ENCODE data around the gene ELP4.

Gene ELP4

GRCh38 chr11:31805037-31805628 is 295.6 kb downstream of the ELP4 start:
- no peaks in the 10 kb centered on the region for H3K36me3 ChIP-seq (ENCODE audit: insufficient read depth, low read length)
- H3K9me3 ChIP-seq (ENCODE audit: insufficient read depth, low read depth, low read length) = no peaks in the 10 kb centered on the region
- H3K4me1 ChIP-seq (ENCODE audit: insufficient read depth, low read length, poor library complexity, severe bottlenecking) = no peaks in the 10 kb centered on the region
- H3K27me3 ChIP-seq (ENCODE audit: insufficient read depth, low read length, poor library complexity, severe bottlenecking) = no peaks in the 10 kb centered on the region
- H3K79me2 ChIP-seq (ENCODE audit: insufficient read depth, low read length) = no peaks in the 10 kb centered on the region
- H3K9me2 ChIP-seq (replicated peaks; ENCODE audit: low read depth, low read length) = no peaks in the 10 kb centered on the region
- no peak overlapping the region for H3K9ac ChIP-seq (ENCODE audit: low read depth, low read length, poor library complexity, severe bottlenecking)
- H2AFZ ChIP-seq (ENCODE audit: low read length) = no peak overlapping the region
- H3K4me2 ChIP-seq (ENCODE audit: low read depth, low read length, poor library complexity, severe bottlenecking) = no peak overlapping the region
- H4K20me1 ChIP-seq (ENCODE audit: insufficient read depth, low read length, poor library complexity, severe bottlenecking) = no peaks in the 10 kb centered on the region
- H3K4me3 ChIP-seq (ENCODE audit: low read length, poor library complexity, severe bottlenecking) = no peak overlapping the region
- TF ChIP-seq EZH2phosphoT487 (IDR thresholded peaks at IDR 0.05; ENCODE audit: borderline replicate concordance) = no peak
- no peaks in the 10 kb centered on the region for H3F3A ChIP-seq (ENCODE audit: low read depth)

- Histone ChIP-seq H3K9ac (ENCODE audit: low read depth, low read length, poor library complexity, severe bottlenecking) (no peak overlapping the region), H3K79me2 (ENCODE audit: insufficient read depth, low read length) (no peaks in the 10 kb centered on the region), H3K9me3 (ENCODE audit: insufficient read depth, low read depth, low read length) (no peaks in the 10 kb centered on the region), H3K4me1 (ENCODE audit: insufficient read depth, low read length, poor library complexity, severe bottlenecking) (no peaks in the 10 kb centered on the region), H3K9me2 (replicated peaks; ENCODE audit: low read depth, low read length) (no peaks in the 10 kb centered on the region), H4K20me1 (ENCODE audit: insufficient read depth, low read length, poor library complexity, severe bottlenecking) (no peaks in the 10 kb centered on the region), H3K4me3 (ENCODE audit: low read length, poor library complexity, severe bottlenecking) (no peak overlapping the region), H3K36me3 (ENCODE audit: insufficient read depth, low read length) (no peaks in the 10 kb centered on the region), H3K4me2 (ENCODE audit: low read depth, low read length, poor library complexity, severe bottlenecking) (no peak overlapping the region), H3K27me3 (ENCODE audit: insufficient read depth, low read length, poor library complexity, severe bottlenecking) (no peaks in the 10 kb centered on the region), H2AFZ (ENCODE audit: low read length) (no peak overlapping the region), H3F3A (ENCODE audit: low read depth) (no peaks in the 10 kb centered on the region)
- TF ChIP-seq CTCF (conservative IDR thresholded peaks at IDR 0.05; ENCODE audit: low read length) = no peak
- TF ChIP-seq EZH2phosphoT487 (IDR thresholded peaks at IDR 0.05; ENCODE audit: borderline replicate concordance) = no peak
Observed at GRCh38 chr11:31805629-31806185, 296.1 kb downstream of the ELP4 start.

GRCh38 chr11:31806186-31806927 is 296.8 kb downstream of the ELP4 start:
- H3K36me3 ChIP-seq (ENCODE audit: insufficient read depth, low read length) = no peaks in the 10 kb centered on the region
- no peaks in the 10 kb centered on the region for H3K4me1 ChIP-seq (ENCODE audit: insufficient read depth, low read length, poor library complexity, severe bottlenecking)
- no peaks in the 10 kb centered on the region for H3K9me3 ChIP-seq (ENCODE audit: insufficient read depth, low read depth, low read length)
- no peaks in the 10 kb centered on the region for H3F3A ChIP-seq (ENCODE audit: low read depth)
- H3K9ac ChIP-seq (ENCODE audit: low read depth, low read length, poor library complexity, severe bottlenecking) = no peak overlapping the region
- no peaks in the 10 kb centered on the region for H4K20me1 ChIP-seq (ENCODE audit: insufficient read depth, low read length, poor library complexity, severe bottlenecking)
- no peaks in the 10 kb centered on the region for H3K9me2 ChIP-seq (replicated peaks; ENCODE audit: low read depth, low read length)
- no peaks in the 10 kb centered on the region for H3K27me3 ChIP-seq (ENCODE audit: insufficient read depth, low read length, poor library complexity, severe bottlenecking)
- no peak overlapping the region for H3K4me2 ChIP-seq (ENCODE audit: low read depth, low read length, poor library complexity, severe bottlenecking)
- no peak overlapping the region for H3K4me3 ChIP-seq (ENCODE audit: low read length, poor library complexity, severe bottlenecking)
- H3K79me2 ChIP-seq (ENCODE audit: insufficient read depth, low read length) = no peaks in the 10 kb centered on the region
- TF ChIP-seq EZH2phosphoT487 (IDR thresholded peaks at IDR 0.05; ENCODE audit: borderline replicate concordance) = no peak
- TF ChIP-seq CTCF (conservative IDR thresholded peaks at IDR 0.05; ENCODE audit: low read length) = no peak
- no peak overlapping the region for H2AFZ ChIP-seq (ENCODE audit: low read length)
